ENCODE data around the gene OTUD5.
"Not testable (repeated sequence)": the region's sequence is repeated elsewhere in the genome, so short reads cannot be mapped to it uniquely, and the experiment has no call there.

Gene OTUD5, protein sequence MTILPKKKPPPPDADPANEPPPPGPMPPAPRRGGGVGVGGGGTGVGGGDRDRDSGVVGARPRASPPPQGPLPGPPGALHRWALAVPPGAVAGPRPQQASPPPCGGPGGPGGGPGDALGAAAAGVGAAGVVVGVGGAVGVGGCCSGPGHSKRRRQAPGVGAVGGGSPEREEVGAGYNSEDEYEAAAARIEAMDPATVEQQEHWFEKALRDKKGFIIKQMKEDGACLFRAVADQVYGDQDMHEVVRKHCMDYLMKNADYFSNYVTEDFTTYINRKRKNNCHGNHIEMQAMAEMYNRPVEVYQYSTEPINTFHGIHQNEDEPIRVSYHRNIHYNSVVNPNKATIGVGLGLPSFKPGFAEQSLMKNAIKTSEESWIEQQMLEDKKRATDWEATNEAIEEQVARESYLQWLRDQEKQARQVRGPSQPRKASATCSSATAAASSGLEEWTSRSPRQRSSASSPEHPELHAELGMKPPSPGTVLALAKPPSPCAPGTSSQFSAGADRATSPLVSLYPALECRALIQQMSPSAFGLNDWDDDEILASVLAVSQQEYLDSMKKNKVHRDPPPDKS

DNA sequence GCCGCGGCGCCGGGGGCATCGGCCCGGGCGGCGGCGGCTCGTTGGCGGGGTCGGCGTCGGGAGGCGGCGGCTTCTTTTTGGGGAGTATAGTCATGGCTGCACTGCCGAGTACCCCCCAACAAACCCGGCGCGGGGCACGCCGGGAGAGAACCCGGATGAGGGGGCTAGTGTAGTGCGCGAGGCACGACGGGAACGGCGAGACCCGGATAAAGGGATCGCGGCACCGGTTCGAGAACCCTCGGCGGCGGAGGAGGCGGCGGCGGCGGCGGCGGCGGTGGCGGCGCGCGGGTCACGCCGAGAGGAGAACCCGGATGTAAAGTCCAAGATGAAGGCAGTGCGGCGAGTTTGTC lies at the start of gene OTUD5:
Gene OTUD5 (minus strand): TSS at position 131 of the 350 bp plus-strand sequence. CDS start 37 bp downstream, at position 94.
- DNase-seq, result peak; percentile 78

DNA sequence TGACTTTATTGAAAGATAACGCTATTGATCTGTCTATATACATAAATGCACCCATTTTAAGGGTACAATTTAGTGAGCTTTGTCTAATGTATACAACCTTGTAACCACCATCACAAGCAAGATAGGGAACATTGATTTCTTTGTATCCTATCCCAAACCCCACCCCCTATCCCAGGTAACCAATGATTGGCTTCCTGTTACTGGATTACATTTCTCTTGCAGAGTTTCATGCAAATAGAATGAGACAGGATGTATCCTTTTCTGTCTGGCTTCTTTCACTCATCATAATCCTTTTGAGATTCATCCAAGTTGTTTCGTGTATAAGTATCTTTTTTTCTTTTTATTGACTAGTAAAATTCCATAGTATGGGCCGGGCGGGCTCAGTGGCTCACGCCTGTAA lies 46.3 kb upstream of the OTUD5 start:
- DNase-seq, result no peak

DNA sequence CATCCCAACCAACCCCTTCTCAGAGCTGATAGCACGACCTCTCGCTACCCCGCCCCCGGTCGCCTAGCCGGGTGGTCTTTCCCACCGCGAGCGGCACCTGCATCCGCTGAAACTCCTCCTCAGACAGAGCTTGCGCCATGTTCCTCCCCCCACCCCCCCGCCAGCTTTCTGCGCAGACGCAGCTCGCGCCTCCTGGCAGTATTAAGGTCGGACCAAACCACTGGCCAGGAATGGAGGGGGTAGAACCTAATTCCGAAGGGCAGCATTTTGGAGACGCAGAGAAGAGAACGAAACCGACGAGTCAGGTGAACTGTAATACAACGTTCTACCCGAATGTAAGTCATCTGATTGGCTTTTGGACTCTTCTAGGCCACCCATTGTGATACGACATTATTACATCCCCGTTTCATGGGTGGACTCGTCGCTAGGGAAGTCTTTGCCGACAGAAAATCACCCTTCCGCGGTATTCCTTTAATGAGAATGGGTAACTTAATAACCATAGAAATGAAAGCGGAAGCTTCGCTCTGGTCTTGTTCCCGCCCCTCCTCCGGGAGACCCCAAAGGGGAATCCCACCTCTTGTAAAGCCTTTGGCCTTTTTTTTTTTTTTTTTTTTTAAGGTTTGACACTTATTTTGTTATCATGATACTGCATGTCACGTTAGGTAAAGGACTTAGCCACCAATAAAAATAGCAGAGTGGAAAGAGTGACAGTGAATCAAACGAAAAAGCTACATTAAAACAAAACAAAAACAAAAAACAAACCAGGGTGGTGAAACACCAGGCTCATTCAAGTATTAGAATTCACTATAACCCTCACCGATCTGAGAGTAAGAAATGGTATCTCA lies 44.9 kb upstream of the OTUD5 start, which contains the start of gene GRIPAP1:
Gene GRIPAP1 (minus strand): TSS at position 174 of the 845 bp plus-strand sequence. CDS start 35 bp downstream, at position 139.
- peak; percentile 72 for DNase-seq

DNA sequence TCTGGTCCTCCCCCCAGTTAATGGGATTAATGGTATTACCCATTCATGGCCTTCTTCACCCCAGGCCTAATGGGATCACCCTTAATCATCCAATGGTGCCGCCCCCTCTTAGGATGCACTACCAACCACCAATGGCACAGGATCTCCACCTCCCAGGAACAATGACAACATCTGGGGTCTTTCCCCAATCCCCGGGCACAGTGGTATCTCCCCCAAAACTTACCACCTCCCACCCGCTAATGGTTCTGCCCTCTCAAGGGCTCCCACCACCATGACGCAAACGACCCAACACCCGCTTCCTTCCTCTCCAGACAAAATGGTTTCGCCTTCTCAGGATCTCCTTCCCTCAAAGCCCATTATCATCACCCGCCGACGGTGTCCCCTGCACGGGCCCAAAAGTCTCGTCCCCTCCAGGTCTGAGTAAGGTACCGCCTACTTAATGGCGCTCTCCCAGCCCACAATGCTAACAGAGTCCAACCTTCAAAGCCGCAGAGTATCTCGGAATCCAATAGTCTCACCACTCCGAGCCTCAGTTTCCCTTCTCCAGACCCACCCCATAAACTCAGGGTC lies 44.2 kb upstream of the OTUD5 start:
- peak; percentile 54 for DNase-seq

DNA sequence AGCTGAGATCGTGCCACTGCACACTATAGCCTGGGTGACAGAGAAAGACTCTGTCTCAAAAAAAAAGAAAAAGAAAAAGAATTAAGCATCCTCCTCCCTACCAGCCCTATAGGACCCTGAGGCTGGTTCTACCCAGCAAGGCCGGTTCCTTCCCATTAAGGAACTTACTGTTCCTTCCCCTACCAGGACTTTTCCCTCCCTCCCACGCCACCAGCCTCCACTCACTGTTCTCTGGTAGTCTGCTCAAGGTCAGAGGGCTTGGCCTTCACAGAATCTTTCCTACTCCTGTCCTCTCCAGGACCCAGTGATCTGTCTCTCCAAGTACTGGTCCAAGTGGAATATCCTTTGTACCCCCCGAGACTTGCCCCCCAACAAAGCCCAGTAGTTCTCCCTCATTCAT lies 43.2 kb upstream of the OTUD5 start:
- no peak for DNase-seq

DNA sequence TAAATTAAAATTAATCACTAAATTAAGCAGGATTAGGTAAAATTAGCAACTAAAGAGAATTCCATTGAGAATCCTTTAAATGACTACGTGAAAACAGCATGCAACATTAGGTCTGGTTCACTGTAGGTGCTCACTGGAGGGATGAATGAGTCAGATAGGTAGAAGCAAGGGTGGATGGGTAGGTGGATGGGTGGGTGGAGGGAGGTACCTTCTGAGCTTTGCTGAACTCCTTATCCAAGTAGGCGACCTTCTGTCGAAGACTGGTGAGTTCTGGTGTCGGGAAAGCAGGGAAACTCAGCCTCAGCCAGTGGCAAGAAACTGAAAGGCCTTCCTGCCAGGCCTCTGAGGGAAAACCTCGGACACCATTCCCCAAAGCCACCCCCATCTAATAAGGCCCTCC lies 41.6 kb upstream of the OTUD5 start:
- DNase-seq, result no peak

DNA sequence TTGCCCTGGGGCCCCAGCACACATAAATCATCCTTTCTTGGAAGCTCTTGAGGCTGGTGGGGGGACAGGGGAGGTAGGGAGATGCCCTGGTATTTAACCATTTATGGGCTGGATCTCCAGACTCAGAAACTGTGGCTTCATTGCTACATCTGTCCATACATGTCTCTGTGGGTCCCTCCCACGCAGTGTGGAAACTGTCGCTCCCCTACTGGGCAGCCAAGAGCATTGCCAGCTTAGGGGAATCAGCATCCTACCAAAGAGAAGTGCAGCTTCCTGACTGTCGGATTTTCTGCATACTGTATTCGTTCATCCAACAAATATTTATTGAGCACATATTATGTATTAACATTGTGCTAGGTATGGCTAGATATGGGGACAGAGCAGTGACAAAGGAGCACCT lies 41.0 kb upstream of the OTUD5 start:
- no peak for DNase-seq

DNA sequence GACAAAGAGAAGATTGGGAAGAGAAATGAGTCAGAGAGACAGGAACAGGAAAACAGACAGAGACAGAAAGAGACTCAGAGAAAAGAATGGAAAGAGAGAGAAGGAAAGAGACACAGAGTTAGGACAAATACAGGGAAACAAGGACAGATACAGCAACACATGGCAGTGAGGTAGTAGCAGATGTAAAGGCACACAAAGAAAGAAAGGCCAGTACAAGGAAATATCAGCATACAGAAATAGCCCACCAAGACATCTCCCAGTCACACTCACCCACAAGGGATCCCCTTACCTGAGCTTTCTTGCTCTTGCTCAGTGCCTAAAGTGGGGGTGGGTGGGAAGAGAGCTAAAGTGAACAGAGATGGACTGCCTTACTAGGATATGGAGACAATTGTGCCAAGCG lies 40.5 kb upstream of the OTUD5 start:
- no peak for DNase-seq

DNA sequence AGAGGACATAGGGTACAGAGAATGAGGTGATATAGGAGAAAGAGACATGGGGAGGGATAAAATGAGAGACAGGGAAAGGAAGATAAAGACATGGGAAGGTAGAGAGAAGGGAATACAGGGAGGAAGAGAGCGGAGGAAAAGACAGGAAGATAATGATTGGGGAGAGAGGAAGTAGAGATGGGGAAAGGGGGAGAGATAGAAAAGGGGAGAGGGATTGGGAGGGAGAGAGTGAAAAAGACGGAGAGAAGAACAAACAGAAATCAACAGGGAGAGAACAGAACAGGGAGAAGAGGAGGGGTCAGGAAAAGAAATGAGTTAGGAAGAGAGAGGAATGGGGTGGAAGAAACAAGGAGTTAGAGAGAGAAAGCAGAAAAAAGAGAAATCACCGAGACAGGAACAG lies 40.0 kb upstream of the OTUD5 start:
- DNase-seq, result no peak

DNA sequence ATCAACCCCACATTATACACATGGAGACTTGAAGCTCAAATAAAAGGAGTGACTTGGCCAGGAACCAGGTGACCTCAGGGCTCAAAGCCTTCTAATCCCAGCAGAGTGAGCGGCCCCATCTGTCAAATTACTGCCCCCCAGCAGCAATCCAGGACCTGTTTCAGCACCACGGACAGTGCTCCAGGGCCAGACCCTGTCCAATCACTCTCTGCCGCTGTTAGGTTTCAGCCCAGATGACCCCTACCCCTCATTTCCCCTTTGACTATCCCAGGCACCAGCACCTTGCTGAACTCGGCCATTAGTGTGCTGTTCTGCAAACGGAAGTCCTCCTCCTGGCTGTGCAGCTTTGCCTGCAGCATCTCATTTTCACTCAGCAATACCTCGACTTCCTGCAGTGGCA lies 39.6 kb upstream of the OTUD5 start:
- DNase-seq, result no peak

DNA sequence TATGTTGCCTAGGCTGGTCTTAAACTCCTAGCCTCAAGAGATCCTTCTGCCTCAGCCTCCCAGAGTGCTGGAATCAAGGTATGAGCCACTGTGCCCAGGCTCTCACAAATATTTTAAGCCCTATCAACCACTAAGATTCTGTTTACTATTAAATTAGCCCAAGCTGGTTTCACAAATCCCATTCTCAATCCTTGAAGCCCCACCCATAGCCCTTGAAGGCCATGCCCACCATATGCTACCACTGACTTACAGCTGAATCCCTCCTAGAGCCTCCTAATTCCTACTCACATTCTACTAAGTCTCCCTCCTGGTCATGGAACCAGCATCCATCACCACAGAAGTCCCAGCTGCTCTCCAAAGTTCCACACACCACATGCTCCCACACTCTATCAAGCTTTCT lies 34.9 kb upstream of the OTUD5 start:
- no peak for DNase-seq

DNA sequence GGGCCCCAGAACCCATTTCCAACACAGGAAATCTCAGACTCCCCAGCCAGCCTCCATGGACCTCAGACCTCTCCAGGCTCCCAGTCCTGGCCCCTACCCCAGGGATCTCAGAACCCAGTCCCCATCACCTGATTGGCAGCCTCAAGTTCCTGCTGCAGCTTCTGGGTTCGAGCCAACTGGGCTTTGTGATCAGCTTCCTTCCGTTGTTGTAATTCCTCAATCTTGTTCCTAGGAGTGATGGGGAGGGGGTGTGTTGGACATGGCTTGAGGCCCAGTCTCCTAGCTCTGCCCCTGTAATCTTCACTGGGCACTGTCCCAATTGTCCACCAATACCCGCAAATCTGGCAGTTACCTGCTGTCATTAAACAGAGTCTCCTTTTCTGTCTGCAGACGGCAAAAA lies 32.1 kb upstream of the OTUD5 start:
- no peak for DNase-seq

DNA sequence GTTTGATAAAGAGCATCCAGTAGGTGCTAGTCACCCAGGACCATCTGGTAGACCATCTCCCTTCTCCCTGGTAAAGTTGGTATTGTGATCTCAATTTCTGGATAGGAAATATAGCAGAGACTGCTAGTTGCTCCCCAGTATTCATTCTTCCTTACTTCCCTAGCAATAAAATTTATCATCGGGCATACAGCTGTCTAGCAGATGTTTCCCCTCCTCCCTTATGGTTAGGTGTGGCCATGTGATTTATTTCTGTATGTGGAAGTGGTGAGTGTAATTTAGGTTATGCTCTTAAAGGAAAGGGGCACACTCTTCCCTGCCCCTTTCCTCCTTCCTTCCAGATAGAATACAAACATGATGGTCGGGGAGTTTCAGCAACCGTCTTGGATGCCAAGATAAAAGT lies 26.5 kb upstream of the OTUD5 start:
- no peak for DNase-seq

DNA sequence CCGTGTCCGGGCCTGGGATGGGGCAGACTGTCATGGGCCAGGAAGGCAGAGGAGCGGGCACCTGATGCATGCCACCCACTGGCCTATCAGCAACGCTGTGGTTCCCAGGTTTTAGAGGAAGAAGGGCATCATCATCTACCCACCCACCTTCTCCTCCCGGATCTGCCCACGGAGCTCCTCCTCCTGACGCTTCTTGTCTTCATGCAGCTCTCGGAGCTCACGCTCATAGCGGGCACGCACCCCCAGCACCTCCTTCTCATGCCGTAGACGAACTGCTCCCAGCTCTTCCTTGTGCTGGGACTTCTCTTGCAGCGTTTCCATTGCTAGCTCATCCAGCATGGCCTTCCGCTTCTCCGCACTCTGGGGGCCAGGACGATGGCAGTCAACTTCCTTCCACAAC lies 25.7 kb upstream of the OTUD5 start:
- DNase-seq, result no peak

DNA sequence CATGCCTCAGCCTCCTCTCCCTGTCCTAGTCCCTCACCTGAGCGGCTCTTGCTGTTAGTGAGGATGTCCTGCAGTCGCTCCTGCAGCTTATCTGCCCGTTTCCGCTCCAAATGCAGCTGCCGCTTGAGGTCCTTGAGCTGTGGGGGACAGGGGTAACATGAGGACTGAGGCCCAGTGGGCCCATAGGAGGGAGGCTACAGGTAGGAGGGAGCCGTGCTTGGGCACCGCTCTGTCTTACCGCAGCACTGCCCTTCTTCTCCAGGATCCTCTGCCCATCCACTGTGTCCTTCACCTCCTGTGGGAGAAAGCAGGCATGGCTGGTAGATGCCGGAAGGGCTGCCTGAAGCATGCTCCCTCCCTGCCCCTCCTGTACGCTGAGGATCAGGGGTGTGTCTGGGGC lies 23.8 kb upstream of the OTUD5 start:
- no peak for DNase-seq

DNA sequence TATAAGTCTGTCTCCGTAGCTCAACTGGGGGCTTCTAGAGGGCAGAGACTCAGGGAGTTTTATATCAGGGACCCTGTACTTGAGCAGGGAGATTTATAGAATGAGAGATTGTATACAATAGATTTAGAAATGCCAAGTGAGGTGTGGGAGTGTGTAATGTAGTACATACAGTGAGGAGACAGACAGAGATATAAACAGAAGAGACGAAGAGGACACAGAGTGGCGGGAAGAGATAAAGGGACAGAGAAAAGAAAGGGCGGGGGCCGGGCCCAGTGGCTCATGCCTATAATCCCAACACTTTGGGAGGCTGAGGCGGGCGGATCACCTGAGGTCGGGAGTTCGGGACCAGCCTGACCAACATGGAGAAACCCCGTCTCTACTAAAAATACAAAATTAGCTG lies 22.9 kb upstream of the OTUD5 start:
- DNase-seq, result not testable (repeated sequence)

DNA sequence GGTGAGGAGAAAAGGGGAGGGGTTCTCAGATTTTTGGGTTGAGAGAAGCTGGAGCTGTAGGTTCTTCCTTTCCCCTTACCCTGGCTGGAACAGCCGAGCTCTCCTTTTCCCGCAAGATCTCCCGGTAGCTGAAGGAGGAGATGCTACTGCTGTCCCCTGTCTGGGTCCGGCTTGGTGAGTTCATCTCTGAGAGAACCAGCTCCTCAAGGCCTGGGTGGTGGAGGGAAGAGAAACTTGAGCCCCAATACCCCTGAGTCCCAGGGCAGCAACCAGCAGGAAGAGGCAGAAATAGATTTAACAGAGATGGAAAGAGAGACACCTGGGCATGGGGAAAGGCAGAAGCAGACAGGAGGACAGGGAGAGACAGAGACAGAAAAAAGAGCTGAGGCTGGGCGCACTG lies 20.8 kb upstream of the OTUD5 start:
- no peak for DNase-seq

DNA sequence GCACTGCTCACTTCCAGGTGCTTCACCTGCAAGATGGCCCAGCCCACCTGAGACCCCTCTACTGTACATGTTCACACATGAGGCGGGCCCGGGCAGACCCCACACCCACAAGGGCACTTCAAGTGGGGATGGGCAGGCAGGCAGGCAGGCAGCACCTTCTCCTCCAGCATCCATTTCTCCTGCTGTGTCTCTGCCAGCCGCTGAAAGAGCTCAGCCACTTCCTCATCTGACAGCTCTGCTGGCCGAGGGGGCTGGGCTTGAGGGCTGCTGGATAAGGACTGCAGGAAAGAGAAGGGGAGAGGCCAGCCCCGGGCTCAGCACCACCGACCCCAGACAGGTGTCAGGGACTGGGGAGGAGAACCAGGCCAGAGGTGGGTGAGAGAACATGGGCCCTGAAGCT lies 18.7 kb upstream of the OTUD5 start:
- DNase-seq, result no peak

DNA sequence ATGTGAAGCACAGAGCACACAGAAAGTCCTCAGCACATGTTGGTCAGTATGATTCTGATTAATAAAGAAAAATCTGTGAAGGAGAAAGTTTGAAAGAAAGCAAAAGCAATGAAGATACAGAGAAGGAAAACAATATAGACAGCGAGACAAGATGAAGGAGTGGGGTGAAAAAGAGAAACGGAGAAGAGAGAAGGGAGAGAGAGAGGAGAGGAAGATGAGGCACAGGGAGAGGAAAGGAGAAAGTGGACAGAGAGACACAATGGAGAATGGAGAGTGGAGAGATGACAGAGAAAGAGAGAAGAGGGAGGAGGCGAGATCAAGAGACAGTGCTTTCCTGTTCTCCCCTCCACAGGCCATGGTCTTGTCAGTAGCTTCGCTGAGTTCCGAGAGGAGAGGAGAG lies 18.1 kb upstream of the OTUD5 start:
- no peak for DNase-seq

DNA sequence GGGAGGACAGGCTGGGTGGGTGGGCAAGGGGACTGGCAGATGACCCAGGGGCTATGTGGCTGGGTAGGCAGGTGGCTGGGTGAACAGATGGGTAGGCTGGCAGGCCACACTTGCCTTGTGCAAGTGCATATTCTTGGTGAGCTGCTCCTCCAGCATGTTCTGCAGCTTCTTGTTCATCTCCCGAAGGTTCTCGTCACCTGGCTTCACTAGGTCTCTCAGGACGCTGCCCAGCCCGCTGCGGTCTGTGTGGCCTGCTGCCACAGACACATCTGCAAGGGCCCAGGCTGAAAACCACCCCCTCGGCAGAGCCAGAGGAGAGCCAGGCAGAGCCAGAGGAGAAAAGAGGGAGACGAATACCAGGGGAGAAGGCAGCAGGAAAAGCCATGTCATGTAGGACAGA lies 17.6 kb upstream of the OTUD5 start:
- DNase-seq, result no peak

DNA sequence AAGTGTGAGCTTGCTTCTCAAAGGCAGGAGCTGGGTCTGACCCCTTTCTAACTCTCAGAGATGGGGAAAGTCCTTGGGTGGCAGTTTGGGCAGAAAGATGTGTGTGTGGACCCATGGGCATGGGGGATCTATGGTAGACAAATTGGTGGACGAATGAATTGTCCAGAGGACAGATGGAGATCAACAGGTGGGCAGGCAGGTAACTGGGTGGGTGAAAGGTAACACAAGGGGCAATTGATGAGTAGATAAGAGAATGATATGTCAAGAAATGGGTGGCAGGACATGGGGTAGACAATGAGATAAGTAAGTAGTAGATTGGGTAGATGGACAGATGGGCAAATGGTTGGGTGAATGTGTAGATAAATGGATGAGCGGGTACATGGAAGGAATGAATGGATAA lies 17.2 kb upstream of the OTUD5 start:
- no peak for DNase-seq

DNA sequence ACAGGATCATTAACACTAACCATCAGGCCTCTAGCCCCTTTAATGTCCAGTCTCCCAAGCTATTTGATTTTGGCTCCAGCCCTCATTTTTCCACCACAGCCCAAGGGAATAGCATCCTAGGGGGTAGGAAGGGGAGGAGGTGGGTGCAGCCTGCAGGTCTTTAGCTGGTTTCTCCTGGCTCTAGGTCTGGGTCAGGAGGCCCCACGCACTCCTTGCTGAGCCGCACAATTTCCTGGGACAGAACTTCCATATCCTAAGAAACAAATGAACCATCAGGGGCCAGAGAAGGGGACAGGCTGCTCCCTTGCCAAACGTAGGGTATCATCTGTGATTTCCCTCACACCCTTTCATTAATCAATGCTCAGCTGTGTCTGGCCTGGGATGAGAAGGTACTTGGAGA lies 16.6 kb upstream of the OTUD5 start:
- DNase-seq, result no peak

Data from stimulated activated CD4-positive, alpha-beta T cell treated with anti-CD3 and anti-CD28 coated beads, Interleukin-1b, Interleukin-23, amount 100 ng/mL, for 48 hours (primary cell).